ENCODE measurements around the gene ZBTB12. TPM values are rescaled to one million over a fixed set of nuclear protein-coding genes. Genes with fewer than 3 reads are reported as not detected.
A peak's percentile ranks its signal among the peaks of the same experiment; 100 is the strongest.
"Not testable (repeated sequence)": the region's sequence is repeated elsewhere in the genome, so short reads cannot be mapped to it uniquely, and the experiment has no call there.

The ZBTB12 gene
- 25.7 TPM for total RNA-seq

DNA sequence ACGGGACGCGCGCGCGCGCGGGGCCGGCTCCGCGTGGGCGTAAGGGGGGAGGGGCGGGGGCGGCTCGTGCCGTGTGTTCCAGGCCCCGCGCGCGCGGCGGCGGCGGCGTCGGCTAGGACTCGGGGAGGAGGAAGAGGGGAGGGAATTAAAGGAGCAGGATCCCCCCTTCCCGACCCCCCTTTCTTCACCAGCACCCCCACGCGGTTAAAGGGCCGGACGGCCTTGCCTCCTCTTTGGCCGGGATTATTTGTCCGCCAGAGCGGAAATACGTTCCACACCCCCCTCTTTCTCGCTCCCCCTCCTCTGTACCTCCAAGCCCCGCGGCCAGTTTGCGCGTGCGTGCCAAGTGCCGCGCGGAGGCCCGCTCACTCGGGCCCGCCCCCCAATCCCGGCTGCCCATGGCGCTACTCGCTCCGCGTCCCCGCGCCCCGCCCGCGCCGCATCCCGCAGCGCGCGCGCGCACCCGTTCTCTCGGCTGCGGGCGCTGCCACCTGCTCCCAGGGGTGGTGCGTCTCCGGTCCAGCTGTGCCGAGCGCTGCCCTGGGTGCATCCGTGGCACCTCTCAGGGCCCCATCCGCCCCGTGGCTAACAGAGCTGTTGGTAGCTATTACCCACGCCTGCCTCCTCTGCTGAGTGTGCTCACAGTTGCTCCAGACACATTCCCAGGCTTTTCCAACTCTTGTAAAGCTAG lies at the start of gene ZBTB12:
Gene ZBTB12, minus strand, starts transcription at position 134 of the 691 bp plus-strand sequence. CDS start 781 bp downstream, outside the sequence.
- FAIRE-seq (no peak), DNase-seq (ENCODE audit: low spot score in 2 of 2) (peak; percentile 97 to 98)

- no peak for DNase-seq (ENCODE audit: low spot score in 2 of 2)
These were observed 48.2 kb upstream of the ZBTB12 start for GRCh38 chr6:31949926-31950548.

GRCh38 chr6:31948753-31949413 lies 47.0 kb upstream of the ZBTB12 start:
- FAIRE-seq (no peak), DNase-seq (ENCODE audit: low spot score in 2 of 2) (no peak)

More at GRCh38 chr6:31949926-31950548, 48.2 kb upstream of the ZBTB12 start:
- FAIRE-seq: no peak

DNA sequence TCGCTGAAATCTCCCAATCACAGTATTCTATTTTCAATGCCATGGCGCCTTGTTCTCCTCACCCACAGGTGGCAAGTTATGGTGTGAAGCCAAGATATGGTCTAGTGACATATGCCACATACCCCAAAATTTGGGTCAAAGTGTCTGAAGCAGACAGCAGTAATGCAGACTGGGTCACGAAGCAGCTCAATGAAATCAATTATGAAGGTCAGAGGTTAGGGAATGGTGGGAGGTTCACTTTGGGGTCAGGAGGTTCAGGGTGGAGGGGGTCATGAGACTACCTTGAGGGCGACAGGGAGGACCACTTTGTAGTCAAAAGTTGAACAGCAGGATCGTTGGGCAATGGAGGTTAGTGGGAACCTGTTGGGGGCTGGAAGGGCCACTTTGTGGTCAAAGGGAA lies 46.4 kb upstream of the ZBTB12 start:
- no peak for DNase-seq (ENCODE audit: low spot score in 2 of 2)
- FAIRE-seq: no peak

- DNase-seq (ENCODE audit: low spot score in 2 of 2) (no peak), FAIRE-seq (no peak)
These were observed 46.0 kb upstream of the ZBTB12 start for GRCh38 chr6:31947864-31948263.

DNA sequence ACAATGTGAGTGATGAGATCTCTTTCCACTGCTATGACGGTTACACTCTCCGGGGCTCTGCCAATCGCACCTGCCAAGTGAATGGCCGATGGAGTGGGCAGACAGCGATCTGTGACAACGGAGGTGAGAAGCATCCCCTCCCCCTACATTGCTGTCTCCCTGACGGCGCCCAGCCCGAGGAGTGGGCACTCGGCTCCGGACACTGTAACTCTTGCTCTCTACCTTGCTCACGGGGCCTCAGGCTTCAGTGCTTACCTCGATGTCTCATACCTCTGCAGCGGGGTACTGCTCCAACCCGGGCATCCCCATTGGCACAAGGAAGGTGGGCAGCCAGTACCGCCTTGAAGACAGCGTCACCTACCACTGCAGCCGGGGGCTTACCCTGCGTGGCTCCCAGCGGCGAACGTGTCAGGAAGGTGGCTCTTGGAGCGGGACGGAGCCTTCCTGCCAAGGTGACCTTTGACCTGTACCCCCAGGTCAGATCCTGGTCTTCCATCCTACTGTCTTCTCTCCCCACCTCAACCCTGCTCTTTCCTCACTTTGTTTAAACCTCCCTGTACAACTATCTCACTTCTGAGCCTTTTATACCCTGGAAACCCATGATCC lies 45.3 kb upstream of the ZBTB12 start:
- no peak for FAIRE-seq
- no peak for DNase-seq (ENCODE audit: low spot score in 2 of 2)

DNA sequence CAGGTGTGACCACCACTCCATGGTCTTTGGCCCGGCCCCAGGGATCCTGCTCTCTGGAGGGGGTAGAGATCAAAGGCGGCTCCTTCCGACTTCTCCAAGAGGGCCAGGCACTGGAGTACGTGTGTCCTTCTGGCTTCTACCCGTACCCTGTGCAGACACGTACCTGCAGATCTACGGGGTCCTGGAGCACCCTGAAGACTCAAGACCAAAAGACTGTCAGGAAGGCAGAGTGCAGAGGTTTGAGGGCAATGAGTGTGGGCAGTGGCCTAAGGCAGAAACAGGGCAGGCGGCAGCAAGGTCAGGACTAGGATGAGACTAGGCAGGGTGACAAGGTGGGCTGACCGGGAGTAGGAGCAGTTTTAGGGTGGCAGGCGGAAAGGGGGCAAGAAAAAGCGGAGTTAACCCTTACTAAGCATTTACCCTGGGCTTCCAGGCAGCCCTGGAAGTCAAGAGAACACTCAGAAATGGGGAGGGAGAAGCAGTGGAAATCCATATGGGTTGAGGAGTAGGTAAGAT lies 44.5 kb upstream of the ZBTB12 start:
- DNase-seq (ENCODE audit: low spot score in 2 of 2) (no peak), FAIRE-seq (no peak)

DNA sequence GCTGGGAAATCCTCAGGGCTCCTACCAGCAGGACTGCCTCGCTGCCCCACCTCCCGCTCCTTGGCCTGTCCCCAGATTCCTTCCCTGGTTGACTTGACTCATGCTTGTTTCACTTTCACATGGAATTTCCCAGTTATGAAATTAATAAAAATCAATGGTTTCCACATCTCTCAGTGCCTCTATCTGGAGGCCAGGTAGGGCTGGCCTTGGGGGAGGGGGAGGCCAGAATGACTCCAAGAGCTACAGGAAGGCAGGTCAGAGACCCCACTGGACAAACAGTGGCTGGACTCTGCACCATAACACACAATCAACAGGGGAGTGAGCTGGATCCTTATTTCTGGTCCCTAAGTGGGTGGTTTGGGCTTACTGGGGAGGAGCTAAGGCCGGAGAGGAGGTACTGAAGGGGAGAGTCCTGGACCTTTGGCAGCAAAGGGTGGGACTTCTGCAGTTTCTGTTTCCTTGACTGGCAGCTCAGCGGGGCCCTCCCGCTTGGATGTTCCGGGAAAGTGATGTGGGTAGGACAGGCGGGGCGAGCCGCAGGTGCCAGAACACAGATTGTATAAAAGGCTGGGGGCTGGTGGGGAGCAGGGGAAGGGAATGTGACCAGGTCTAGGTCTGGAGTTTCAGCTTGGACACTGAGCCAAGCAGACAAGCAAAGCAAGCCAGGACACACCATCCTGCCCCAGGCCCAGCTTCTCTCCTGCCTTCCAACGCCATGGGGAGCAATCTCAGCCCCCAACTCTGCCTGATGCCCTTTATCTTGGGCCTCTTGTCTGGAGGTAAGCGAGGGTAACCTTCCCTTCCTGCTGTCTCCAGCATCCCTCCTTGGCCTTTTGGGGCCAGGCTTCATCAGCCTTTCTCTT lies 43.9 kb upstream of the ZBTB12 start, which contains the start of gene CFB:
Gene CFB, plus strand, starts transcription at position 589 of the 863 bp plus-strand sequence. Its CDS starts 127 bp downstream, at position 716.
- DNase-seq (ENCODE audit: low spot score in 2 of 2) (peak in 1 of 2 donors; percentile 53), FAIRE-seq (no peak)

DNA sequence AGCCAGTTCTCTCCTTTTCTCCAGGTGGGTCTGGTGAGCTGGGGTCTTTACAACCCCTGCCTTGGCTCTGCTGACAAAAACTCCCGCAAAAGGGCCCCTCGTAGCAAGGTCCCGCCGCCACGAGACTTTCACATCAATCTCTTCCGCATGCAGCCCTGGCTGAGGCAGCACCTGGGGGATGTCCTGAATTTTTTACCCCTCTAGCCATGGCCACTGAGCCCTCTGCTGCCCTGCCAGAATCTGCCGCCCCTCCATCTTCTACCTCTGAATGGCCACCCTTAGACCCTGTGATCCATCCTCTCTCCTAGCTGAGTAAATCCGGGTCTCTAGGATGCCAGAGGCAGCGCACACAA lies 43.2 kb upstream of the ZBTB12 start:
- DNase-seq (ENCODE audit: low spot score in 2 of 2) (no peak), FAIRE-seq (no peak)

DNA sequence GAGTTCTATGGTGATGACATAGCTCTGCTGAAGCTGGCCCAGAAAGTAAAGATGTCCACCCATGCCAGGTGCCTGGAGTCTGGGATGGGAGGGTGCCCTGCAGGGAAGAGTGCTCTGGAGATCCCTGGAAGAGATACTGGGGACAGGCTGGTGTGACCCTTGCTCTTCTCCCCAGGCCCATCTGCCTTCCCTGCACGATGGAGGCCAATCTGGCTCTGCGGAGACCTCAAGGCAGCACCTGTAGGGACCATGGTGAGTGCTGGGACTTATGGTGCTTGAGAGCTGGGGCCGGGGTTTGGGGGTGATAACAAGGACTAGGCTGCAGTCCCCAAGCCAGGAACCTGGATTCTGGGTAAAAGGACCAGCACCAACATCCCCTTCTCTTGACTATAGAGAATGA lies 41.9 kb upstream of the ZBTB12 start:
- FAIRE-seq (no peak), DNase-seq (ENCODE audit: low spot score in 2 of 2) (no peak)

DNA sequence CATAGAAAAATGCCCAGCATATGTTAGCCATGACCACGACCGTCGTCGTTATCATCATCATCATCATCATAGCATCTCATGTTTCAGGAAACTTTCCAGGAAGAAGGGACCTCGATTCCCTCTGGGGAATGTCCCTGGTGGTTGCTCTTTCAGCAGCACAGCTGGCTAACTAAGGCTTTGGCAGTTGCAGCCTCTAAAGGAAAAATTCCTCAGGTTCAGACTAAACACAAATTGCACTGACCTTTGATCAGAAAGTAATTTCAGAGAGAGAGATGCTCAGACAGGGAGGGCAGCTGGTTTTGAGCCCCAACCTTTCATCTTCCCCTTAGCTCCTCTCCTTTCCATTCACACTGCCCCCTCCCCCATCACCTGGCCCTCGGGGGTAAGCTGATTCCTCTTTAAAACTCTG lies 38.4 kb upstream of the ZBTB12 start:
- no peak for DNase-seq (ENCODE audit: low spot score in 2 of 2)
- FAIRE-seq: no peak

GRCh38 chr6:31935823-31936222 lies 33.9 kb upstream of the ZBTB12 start:
- no peak for FAIRE-seq
- DNase-seq (ENCODE audit: low spot score in 2 of 2): no peak

GRCh38 chr6:31935021-31935420 lies 33.1 kb upstream of the ZBTB12 start:
- FAIRE-seq: no peak
- DNase-seq (ENCODE audit: low spot score in 2 of 2): no peak

- FAIRE-seq: no peak
- no peak for DNase-seq (ENCODE audit: low spot score in 2 of 2)
These were observed 31.7 kb upstream of the ZBTB12 start for GRCh38 chr6:31933537-31933936.

DNA sequence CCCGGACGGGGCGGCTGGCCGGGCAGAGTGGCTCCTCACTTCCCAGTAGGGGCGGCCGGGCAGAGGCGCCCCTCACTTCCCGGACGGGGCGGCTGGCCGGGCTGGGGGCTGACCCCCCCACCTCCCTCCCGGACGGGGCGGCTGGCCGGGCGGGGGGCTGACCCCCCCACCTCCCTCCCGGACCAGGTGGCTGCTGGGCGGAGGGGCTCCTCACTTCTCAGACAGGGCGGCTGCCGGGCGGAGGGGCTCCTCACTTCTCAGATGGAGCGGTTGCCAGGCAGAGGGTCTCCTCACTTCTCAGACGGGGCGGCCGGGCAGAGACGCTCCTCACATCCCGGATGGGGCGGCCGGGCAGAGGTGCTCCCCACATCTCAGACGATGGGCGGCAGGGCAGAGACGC lies 30.3 kb upstream of the ZBTB12 start:
- not testable (repeated sequence) for FAIRE-seq; DNase-seq (ENCODE audit: low spot score in 2 of 2)

DNA sequence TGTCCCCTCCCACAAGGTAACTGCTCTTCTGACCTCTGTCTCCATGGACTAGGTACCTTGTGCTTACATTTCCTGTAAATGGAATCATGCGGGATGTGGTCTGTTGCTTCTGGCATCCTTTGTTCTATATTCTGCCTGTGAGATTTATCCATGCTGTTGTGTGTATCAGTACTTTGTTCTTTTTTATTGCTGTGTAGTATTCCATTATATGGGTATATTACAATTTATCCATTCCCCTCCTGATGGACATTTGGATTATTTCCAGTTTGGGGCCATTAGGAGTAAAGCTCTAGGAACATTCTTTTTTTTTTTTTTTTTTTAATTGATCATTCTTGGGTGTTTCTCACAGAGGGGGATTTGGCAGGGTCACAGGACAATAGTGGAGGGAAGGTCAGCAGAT lies 29.1 kb upstream of the ZBTB12 start:
- FAIRE-seq: no peak
- DNase-seq (ENCODE audit: low spot score in 2 of 2): no peak

DNA sequence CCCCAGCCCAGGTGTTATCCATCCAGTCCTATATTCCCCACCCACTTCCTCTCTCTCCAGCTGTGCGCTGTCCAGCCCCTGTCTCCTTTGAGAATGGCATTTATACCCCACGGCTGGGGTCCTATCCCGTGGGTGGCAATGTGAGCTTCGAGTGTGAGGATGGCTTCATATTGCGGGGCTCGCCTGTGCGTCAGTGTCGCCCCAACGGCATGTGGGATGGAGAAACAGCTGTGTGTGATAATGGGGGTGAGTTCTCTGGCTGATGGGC lies 26.7 kb upstream of the ZBTB12 start:
- FAIRE-seq (no peak), DNase-seq (ENCODE audit: low spot score in 2 of 2) (no peak)

DNA sequence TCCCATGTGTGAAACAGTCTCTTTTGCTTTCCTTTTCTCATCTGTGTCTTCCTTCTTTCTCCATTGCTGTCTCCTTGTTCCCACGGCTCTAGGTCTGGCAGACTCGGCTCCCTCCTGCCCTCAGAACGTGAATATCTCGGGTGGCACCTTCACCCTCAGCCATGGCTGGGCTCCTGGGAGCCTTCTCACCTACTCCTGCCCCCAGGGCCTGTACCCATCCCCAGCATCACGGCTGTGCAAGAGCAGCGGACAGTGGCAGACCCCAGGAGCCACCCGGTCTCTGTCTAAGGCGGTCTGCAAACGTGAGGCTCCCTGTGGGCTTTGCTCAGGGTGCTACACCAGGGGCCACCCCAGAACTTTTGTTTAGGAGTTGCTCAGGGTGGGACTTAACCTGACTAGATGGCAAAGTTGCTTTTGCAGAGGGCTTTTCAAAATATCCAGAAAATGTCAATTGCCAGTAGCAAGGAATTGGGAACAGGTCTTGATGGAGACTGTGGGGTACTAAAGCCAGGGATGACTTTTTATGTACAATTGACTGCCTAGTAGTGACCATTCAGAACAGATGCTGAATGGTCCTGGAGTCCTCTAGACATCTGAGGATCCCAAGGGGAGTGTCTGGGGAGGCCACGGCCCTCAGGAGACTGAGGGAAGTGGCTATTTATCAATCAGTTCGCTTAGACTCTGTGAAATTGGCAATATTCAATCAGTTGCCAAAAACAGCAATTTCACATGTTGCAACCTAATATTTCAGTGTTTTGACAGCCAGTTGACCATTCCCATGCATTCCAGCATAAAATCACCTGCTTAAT lies 26.2 kb upstream of the ZBTB12 start:
- FAIRE-seq (no peak), DNase-seq (ENCODE audit: low spot score in 2 of 2) (no peak)

DNA sequence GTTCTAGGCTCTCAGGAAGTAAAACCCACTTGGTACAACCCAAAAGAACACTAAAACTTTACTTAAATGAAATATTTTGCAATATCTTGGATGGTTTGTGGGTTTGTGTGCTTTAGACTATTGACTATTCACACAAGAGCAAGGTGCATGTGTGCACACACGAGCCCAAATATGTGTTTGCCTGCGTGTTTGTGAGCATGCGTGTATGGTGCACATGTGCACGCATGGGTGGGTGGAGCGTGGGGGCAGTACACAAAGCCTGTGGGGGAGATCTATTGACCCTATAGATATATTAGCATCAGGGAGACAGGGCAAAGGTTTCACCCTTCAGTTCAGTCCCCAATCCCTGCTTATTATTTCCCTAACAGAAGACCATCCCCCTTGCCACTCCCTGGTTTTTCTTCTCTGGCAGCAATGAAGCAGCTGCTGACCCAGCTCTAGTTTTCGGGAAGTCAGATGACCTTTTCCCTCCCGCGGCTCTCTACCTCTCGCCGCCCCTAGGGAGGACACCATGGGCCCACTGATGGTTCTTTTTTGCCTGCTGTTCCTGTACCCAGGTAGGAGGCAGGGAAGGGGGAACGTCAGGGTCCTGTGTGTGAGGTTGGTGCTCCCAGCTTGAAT lies 25.5 kb upstream of the ZBTB12 start, which contains the start of gene C2:
Gene C2, plus strand, starts transcription at position 476 of the 621 bp plus-strand sequence. Its CDS starts 36 bp downstream, at position 512.
- no peak for DNase-seq (ENCODE audit: low spot score in 2 of 2)
- FAIRE-seq: no peak

All from frontal cortex (tissue), 4 donors.